Measurements from ENCODE around the gene LSM14B.
"Not testable (repeated sequence)": the region's sequence is repeated elsewhere in the genome, so short reads cannot be mapped to it uniquely, and the experiment has no call there.

The LSM14B gene

GRCh38 chr20:62114894-62115293 lies 7.4 kb upstream of the LSM14B start:
- DNase-seq (ENCODE audit: low read depth): no peak

DNA sequence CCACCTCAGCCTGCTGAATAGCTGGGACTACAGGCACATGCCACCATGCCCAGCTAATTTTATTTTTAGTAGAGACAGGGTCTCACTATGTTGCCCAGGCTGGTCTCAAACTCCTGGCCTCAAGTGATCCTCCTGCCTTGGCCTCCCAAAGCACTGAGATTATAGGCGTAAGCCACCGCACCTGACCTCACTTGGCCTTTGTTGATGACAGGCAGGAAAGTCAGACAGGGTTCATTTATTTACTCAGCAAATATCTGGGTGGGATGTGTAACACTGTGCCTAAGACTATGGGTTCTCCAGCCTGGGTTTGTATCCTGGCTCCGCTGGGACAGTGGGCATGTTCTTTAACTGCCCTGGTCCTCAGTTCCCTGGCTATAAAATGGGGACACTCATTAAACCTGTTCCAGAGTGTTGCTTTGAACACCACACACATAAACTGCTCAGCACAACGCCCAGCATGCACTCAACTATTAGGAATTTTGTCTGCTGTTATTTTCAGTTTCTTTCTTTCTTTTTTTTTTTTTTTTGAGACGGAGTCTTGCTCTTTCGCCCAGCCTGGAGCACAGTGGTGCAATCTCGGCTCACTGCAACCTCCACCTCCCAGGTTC lies 6.4 kb upstream of the LSM14B start:
- not testable (repeated sequence) for DNase-seq (ENCODE audit: low read depth)

- no peak for DNase-seq (ENCODE audit: low read depth)
These were observed 5.5 kb upstream of the LSM14B start for GRCh38 chr20:62116558-62117361.

- DNase-seq (ENCODE audit: low read depth): no peak
These were observed 5.0 kb upstream of the LSM14B start for GRCh38 chr20:62117362-62117646.

- no peak for DNase-seq (ENCODE audit: low read depth)
These were observed 4.6 kb upstream of the LSM14B start for GRCh38 chr20:62117658-62118057.

GRCh38 chr20:62118113-62119043 lies 3.9 kb upstream of the LSM14B start:
- no peak for DNase-seq (ENCODE audit: low read depth)

- DNase-seq (ENCODE audit: low read depth): no peak
These were observed 3.2 kb upstream of the LSM14B start for GRCh38 chr20:62119115-62119514.

DNA sequence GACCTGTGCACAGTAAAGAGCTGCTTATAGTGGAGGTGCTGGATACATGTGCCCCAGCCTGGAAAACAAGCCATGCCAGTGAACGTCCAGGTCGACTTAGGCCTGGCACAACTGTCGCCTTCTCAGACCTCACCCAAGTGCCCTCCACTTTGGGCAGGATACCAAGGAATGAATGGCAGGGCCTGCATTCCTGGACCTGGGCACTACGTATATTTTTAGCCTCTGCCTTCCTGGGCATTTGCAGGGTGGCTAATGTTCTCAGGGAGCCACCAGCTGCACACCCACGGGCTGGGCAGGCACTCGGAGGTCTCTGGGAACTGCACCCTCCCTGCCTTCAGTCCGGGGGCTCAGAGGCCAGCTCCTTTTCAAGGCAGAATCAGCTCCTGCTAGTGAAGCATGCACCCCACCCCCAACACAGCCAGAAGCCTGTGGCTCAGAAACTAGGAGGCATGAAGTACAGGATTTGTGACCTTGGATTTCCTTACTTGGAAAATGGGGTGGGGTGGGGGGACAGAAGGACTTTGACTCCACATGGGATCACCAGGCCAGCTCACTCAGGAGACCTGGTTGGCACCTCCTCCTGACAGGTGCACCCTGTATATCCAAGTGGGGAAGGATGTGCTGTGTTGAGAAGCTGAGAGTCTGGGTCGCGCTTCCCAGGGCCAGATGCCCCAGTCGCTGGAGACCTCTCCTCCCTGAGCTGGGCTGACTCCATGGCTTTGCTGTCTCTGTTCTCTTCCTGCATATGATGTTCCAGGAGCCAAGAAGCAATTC lies 2.5 kb upstream of the LSM14B start:
- DNase-seq (ENCODE audit: low read depth): no peak

GRCh38 chr20:62120365-62120762 lies 1.9 kb upstream of the LSM14B start:
- DNase-seq (ENCODE audit: low read depth): no peak

- peak; percentile 26 for DNase-seq (ENCODE audit: low read depth)
These were observed 1.1 kb upstream of the LSM14B start for GRCh38 chr20:62120990-62121775.

GRCh38 chr20:62122654-62123449 lies 577 bp downstream of the LSM14B start:
- peak; percentile 29 for DNase-seq (ENCODE audit: low read depth)

GRCh38 chr20:62123450-62124118 lies 1.3 kb downstream of the LSM14B start:
- no peak for DNase-seq (ENCODE audit: low read depth)

DNA sequence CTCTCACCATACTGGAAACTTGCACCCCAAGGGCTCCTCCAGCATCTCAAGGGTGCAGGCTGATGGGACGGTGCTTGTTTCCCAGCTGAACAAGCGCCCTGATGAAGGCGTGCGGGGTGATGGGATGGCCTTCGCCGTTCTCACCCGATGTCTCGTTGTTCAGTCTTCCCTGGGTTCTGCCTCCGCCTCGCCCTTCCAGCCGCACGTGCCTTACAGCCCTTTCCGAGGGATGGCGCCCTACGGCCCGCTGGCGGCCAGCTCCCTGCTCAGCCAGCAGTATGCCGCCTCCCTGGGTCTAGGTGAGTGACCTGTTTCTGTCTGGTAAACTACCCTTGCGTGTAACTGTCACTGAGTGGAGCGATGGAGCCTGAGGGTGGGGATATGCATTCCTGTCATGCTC lies 3.9 kb downstream of the LSM14B start:
- no peak for DNase-seq (ENCODE audit: low read depth)

DNA sequence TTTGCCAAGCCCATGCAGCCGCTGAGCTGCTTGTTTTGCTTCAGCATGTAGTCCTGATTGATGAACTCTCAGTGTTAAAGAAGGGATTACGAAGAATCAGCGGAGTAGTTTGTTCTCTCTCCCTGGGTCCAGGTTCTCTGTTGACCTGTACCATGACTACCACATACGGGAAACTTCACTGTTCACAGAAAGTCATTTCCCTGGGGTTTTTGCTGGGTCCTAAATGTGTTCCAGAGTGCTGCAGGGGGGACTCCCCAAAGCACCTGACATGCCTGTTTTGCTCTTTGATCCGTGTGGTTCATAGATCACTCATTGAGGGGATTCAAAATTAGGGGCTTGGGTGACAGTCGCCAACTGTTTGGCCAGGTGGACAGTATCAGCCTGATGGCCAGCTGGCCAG lies 5.5 kb downstream of the LSM14B start:
- no peak for DNase-seq (ENCODE audit: low read depth)

- no peak for DNase-seq (ENCODE audit: low read depth)
These were observed 6.2 kb downstream of the LSM14B start for GRCh38 chr20:62128502-62128901.

DNA sequence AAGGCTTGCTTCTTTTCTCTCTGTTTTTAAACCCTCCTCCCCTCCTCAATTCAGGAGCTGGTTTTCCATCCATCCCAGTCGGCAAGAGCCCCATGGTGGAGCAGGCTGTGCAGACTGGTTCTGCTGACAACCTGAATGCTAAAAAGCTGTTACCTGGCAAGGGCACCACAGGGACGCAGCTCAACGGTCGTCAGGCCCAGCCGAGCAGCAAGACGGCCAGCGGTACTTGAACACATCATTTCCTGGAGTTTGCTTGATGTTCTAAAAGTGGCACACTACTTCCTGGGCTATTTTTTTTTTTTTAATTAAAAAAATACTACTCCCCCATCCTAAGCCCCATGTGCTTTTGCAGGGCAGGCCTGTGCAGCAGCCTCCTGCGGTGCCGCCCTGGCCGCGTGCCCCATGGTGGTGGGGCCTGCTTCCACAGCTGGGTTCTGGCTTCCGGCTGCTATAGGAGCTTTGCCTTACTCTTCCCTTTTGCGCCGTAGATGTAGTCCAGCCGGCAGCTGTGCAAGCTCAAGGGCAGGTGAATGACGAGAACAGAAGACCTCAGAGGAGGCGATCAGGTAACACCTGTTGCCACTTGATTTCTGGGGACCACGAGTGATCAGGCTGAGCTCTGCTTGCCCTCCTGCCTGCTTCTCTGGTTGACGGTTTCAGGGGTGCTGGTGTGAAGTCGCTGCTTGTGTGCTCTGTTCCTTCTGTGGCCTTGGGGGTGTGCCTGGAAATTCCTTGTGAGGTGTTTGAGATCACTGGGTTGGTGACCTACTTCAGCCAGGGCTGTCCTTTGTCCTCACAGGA lies 7.7 kb downstream of the LSM14B start:
- DNase-seq (ENCODE audit: low read depth): no peak

- DNase-seq (ENCODE audit: low read depth): no peak
These were observed 9.5 kb downstream of the LSM14B start for GRCh38 chr20:62131560-62132320.

DNA sequence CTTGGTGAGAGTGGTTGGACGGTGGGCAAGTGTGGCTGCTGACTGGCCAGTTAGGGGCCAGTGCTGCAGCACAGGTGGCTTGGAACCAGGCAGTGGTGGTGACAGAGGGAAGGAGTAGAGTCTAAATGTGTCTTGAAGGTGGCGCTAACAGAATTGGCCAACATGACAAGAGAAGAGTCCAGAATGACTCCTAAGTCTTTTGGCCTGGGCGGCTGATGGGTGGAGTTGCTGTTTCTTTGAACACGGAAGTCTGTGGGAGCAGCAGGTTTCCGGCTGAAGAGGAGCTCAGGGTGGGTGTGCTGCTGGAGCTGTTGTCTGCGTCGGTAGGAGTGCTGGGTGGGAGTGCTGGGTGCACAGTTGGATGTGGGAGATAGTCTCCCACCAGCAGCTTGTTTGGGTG lies 10.1 kb downstream of the LSM14B start:
- no peak for DNase-seq (ENCODE audit: low read depth)
